ENCODE data around the gene DLX2. TPM values are rescaled to one million over a fixed set of nuclear protein-coding genes. Genes with fewer than 3 reads are reported as not detected.

DLX2 gene
- total RNA-seq, 4 donors from 2014 or later = not detected

- no peak overlapping the region for H3K4me3 ChIP-seq
- H3K9me3 ChIP-seq = no peaks in the 10 kb centered on the region
- no peak overlapping the region for H3K27ac ChIP-seq
- no peak for TF ChIP-seq POLR2A (IDR thresholded peaks at IDR 0.05)
- no peak for TF ChIP-seq CTCF (IDR thresholded peaks at IDR 0.05)
- H3K36me3 ChIP-seq = no peaks in the 10 kb centered on the region
- H3K4me1 ChIP-seq = no peaks in the 10 kb centered on the region
- H3K27me3 ChIP-seq = no peaks in the 10 kb centered on the region
- no peak for DNase-seq
- intact Hi-C loops (cut with DNase I; ENCODE audit: low total_unique reads) = no loop called here
These were observed 50.4 kb downstream of the DLX2 start for GRCh38 chr2:172052000-172052983.

- H3K36me3 ChIP-seq = no peaks in the 10 kb centered on the region
- no peak for TF ChIP-seq POLR2A (IDR thresholded peaks at IDR 0.05)
- H3K27me3 ChIP-seq = no peaks in the 10 kb centered on the region
- no peak overlapping the region for H3K4me3 ChIP-seq
- no peak overlapping the region for H3K27ac ChIP-seq
- intact Hi-C loops (cut with DNase I; ENCODE audit: low total_unique reads) = no loop called here
- no peak for DNase-seq
- no peaks in the 10 kb centered on the region for H3K4me1 ChIP-seq
- H3K9me3 ChIP-seq = no peaks in the 10 kb centered on the region
These were observed 52.1 kb downstream of the DLX2 start for GRCh38 chr2:172050479-172051125.

- TF ChIP-seq POLR2A (IDR thresholded peaks at IDR 0.05) (no peak), CTCF (IDR thresholded peaks at IDR 0.05) (no peak)
These were observed 53.1 kb downstream of the DLX2 start for GRCh38 chr2:172049567-172050120.

More at GRCh38 chr2:172049567-172050120, 53.1 kb downstream of the DLX2 start:
- no peaks in the 10 kb centered on the region for H3K9me3 ChIP-seq
- H3K27me3 ChIP-seq = no peaks in the 10 kb centered on the region
- H3K4me3 ChIP-seq = no peak overlapping the region
- DNase-seq = no peak
- no peaks in the 10 kb centered on the region for H3K4me1 ChIP-seq
- no peak overlapping the region for H3K27ac ChIP-seq
- no peaks in the 10 kb centered on the region for H3K36me3 ChIP-seq
- intact Hi-C loops (cut with DNase I; ENCODE audit: low total_unique reads) = no loop called here

Other genes with a start within 250 kb of the DLX2 start
- 10 to 100 TPM; 25.9 to 69.4 (median 35.3) TPM for gene SLC25A12, start 208.7 kb downstream of the DLX2 start, total RNA-seq
- gene HAT1, start 180.4 kb downstream of the DLX2 start, total RNA-seq = 10 to 100 TPM; 27.9 to 60.9 (median 36.9) TPM
- gene METAP1D, start 102.9 kb downstream of the DLX2 start, total RNA-seq = 10 to 100 TPM in 3 of 4 donors, 1 to 10 TPM in 1; 7.9 to 38.2 (median 15.8) TPM
- under 1 TPM in 1 of 4 donors, not detected in 3; 0.14 TPM for gene DLX1, start 17.4 kb downstream of the DLX2 start, total RNA-seq